Measurements from ENCODE around the gene MICAL3. TPM values are rescaled to one million over a fixed set of nuclear protein-coding genes. Genes with fewer than 3 reads are reported as not detected.
A peak's percentile ranks its signal among the peaks of the same experiment; 100 is the strongest.

MICAL3 gene
- total RNA-seq, 1 donor from 2014 or later, result 29.0 TPM

DNA sequence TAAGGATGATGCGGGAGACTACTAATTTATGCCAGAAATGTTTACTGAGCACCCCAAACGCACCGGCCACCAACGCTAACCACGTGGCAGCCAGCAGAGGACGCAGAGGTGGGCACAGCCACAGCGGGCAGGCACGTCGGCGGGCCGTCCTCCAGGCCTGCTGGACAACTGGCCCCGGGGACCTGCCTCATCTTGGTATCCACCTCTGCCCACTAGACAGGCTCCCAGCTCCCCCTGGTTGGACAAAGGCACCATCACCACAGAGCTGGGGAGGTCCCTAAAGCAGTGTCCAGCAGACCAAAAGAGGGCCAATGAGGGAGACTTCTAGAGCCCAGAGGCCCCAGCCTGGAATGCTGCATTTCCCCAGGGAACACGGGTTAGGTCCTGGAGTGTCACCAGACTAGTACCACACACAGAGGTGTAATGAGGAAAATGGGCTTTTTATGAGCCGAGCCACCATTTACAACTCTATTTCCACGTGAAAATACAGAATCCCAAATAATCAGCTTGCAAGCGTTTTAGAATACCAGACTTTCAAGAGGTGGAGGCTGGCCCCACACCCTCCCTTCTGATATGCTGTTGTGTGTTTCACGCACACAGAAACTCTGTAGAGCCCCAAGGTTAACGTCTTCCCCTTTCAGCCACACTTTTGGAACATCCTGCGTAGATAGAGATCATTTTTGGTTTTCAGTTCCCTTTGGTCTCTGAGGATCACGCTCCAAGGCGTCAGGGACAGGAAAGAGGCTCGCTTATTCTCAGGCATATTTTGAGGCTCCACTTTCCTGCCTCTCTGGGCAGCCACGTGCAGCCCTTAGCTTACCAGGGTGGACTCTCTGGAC is 226.4 kb downstream of the MICAL3 start:
- DNase-seq (ENCODE audit: low read depth in 2 of 2), result no peak

DNA sequence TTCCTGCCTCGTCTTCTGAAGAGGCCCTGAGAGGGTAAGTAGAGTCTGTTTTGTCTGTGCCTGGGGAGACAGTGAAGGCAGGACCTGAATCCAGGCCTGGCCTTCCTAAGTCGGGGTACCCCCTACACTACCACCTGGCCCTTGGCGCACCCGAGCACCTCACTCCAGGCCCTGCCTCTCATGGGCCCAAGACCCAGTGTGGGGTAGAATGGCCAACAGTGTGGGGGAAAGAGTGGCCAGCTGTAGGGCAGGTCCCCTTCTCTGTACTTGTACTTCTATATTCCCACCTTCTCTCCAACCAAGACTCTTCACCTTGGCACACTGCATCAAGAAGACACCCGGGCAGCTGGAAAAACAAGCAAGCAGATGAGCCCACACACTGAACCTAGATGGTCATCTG is 227.7 kb downstream of the MICAL3 start:
- DNase-seq (ENCODE audit: low read depth in 2 of 2), result no peak

GRCh38 chr22:17795661-17796548 is 228.5 kb downstream of the MICAL3 start:
- DNase-seq (ENCODE audit: low read depth in 2 of 2), result no peak

GRCh38 chr22:17794726-17795542 is 229.4 kb downstream of the MICAL3 start:
- DNase-seq (ENCODE audit: low read depth in 2 of 2), result no peak

DNA sequence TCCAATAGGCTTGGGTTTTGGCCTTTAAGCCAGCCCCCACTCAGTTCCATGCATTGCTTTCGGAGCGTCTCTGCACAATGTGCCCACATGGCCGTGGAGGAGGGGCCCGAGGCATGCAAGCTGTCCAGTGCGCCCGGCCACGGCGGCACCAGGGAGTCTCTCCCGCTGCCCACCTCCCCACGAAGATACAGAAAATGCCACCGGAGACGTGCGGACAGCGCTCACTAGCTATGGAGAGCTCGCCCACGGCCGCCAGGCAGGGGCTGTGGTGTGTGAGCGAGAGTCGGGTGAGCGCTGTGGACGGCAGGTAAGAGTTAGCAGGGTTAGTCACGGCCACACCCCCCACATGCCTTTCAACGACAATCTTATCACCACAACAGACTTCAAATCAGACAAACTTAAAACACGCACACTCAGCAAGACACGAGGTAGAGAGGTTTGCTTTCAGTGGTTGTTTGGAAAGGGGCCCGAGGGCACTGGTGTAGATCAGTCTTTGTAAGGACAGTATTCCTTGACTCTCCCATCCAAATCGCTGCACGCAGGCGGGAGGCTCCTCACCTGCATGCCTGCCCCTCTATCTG is 231.4 kb downstream of the MICAL3 start:
- no peak for DNase-seq (ENCODE audit: low read depth in 2 of 2)

DNA sequence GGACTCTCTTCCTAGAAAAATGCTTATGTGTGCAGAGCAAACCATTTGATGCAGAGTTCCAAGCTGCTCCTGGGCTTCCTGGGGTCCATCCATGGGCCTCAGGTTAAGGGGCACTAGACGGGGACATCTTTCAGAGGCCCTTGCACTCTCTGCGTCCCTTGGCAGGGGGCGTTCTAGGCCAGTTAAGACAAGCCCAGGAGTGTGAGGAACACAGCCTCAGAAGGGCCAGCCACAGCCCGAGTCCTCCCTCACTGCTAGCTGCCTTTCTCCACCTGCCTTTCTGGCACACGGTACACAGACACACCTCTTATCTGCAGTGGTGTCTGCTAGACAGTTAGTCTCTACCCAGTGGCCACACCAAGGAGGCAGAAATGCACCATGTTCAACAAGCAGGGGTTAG is 232.1 kb downstream of the MICAL3 start:
- DNase-seq (ENCODE audit: low read depth in 2 of 2), result no peak

DNA sequence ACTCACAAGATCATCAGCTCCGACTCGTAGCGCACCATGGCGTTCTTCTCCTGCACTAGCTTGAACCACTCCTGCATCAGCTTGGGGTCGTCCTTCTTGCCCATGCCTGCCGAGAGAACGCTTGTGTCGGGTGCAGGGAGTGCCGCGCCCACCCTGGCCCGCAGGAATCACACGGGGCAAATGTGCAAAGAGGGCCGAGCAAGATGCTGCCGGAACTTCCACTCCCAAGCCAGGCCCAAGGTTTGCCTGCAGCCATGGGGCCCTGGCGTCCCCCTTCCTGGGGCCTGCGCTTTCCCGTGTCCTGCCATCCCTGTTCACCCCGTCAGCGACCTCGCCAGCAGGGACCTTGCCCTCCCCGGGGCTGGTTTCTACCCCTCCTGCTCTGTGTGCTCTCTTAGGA is 233.2 kb downstream of the MICAL3 start:
- DNase-seq (ENCODE audit: low read depth in 2 of 2), result no peak

DNA sequence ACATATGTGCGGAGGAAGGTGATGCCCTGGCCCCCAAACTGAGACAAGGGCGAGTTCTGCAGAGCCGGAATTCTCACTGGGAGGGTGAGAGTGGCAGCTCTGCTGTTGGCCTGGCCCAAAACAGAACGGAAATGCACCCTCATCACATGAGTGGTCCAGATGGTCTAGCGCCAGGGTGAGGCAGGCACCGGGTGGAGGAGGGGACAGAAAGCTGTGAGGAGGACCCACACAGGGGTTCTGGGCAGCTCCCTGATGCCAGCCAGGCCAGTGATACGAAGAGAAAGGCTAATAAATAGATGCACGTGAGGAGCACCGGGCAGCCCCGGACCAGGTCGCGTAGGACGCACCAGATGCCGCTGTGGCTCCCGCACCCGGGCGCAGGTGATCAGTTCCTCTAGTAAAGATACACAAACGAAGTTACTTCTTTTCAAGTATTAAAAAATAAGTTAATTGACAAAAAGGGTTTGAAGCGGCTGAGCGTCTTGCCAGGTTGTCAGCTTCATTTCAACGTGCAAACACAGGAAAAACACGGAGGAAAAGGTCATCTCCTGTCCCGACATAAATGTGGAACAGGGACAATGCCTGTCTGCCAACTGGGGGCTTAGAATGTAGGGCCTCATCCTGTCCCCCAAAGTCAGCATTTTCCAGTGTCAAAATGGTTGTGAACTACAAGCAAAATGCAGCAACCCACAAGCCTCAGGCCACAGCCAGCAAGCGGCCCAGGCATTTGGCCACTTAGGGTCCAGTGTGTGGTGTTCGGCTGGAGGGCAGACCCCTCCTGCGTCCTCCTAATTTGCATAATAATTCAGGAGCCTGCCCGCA is 234.8 kb downstream of the MICAL3 start:
- DNase-seq (ENCODE audit: low read depth in 2 of 2), result no peak

GRCh38 chr22:17788528-17789378 is 235.6 kb downstream of the MICAL3 start:
- DNase-seq (ENCODE audit: low read depth in 2 of 2), result no peak

- no peak for DNase-seq (ENCODE audit: low read depth in 2 of 2)
Observed at GRCh38 chr22:17787716-17788330, 236.5 kb downstream of the MICAL3 start.

GRCh38 chr22:17787241-17787640 is 237.1 kb downstream of the MICAL3 start:
- peak in 1 of 2 donors; percentile 24 for DNase-seq (ENCODE audit: low read depth in 2 of 2)

GRCh38 chr22:17786435-17787161 is 237.8 kb downstream of the MICAL3 start:
- peak; percentile 69 to 87 for DNase-seq (ENCODE audit: low read depth in 2 of 2)

GRCh38 chr22:17785185-17786184 is 238.9 kb downstream of the MICAL3 start:
- DNase-seq (ENCODE audit: low read depth in 2 of 2), result peak; percentile 10 to 53

- no peak for DNase-seq (ENCODE audit: low read depth in 2 of 2)
Observed at GRCh38 chr22:17784776-17785175, 239.6 kb downstream of the MICAL3 start.

DNA sequence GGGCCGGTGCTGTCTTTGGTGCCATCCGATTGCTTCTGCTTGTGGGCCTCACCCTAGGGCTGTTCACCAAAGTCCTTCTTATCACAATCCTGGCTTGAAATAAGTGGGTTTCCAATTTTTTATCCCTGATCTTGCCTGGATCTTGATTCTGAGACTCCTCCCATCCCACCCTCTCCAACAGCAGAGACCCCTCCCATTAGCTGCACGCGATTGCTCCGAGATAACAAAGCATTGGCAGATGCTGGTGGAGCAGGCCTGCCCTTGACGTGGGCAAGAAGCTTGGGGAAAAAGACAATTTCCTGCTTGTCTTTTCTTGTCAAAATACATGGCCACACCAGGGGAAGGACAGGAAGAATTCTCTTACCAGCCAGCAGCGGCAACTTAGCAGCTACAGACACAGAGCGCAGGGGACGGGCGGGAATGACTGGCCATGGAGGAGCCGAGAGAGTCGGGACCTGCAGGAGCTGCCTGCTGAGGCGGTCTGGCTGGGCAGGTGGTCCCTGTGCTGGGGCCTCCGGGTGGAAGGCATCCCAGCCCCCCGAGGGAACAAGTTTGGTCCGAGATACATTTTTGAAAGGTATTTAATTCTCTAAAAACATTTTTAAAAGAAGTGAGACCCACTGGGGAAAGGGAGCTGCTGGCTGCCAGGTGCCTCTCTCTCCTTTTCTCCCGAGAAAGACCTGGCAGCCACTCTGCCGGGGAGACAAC is 240.4 kb downstream of the MICAL3 start:
- no peak for DNase-seq (ENCODE audit: low read depth in 2 of 2)

DNA sequence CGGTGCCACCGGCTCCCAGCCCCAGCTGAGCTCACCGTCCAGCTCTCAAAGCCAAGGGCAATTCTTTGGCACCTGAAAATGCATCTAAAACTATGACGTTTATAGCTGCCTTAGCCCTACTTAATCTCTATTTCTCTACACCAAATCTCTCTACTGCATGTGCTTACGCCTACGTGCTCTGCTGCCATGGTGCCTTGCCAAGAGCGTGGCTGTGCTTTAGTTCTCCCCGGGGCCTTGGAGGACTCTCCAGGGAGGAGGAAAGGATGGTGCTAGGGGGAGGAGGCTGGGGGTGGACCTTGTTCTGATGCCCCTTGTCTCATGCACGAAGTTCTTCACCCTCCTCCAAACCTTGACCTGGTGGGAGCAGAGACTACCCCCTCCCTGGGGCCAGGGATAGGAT is 241.0 kb downstream of the MICAL3 start:
- DNase-seq (ENCODE audit: low read depth in 2 of 2), result no peak
